Measurements from ENCODE around the gene CRMP1. TPM values are rescaled to one million over a fixed set of nuclear protein-coding genes. Genes with fewer than 3 reads are reported as not detected.

CRMP1 gene
- total RNA-seq, 1 donor from 2014 or later, result 15.7 TPM

DNA sequence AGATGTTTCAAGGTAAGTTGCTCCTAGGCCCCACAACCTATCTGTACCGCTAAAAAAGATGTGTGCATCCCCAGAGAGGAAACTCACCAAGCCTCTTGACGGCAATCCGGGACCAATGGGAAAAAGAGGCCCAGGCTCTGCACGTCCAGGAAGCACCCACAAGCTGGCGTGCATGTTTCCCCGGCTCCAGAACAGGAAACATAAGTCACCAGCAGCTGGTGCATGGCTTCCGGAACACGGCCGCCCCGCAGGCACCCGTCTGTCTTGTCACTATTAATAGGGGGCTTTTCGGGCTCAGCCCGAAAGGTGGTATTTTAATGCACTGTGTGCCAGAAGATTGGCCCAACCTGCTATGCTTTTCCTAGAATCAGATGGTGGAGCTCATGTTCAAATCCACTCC lies 22.2 kb downstream of the CRMP1 start:
- TF ChIP-seq, protein P1, sequence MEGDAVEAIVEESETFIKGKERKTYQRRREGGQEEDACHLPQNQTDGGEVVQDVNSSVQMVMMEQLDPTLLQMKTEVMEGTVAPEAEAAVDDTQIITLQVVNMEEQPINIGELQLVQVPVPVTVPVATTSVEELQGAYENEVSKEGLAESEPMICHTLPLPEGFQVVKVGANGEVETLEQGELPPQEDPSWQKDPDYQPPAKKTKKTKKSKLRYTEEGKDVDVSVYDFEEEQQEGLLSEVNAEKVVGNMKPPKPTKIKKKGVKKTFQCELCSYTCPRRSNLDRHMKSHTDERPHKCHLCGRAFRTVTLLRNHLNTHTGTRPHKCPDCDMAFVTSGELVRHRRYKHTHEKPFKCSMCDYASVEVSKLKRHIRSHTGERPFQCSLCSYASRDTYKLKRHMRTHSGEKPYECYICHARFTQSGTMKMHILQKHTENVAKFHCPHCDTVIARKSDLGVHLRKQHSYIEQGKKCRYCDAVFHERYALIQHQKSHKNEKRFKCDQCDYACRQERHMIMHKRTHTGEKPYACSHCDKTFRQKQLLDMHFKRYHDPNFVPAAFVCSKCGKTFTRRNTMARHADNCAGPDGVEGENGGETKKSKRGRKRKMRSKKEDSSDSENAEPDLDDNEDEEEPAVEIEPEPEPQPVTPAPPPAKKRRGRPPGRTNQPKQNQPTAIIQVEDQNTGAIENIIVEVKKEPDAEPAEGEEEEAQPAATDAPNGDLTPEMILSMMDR (IDR thresholded peaks at IDR 0.05; ENCODE audit: unreplicated experiment), result no peak
- no peak for DNase-seq (ENCODE audit: low spot score in 2 of 2, unreplicated experiment in 2 of 2)
- Mint-ChIP-seq H3K27me3 (ENCODE audit: low read depth) (peaks cover 28% of the 10 kb centered on the region), H3K4me3 (no peak overlapping the region), H3K27ac (no peak overlapping the region), H3K36me3 (no peaks in the 10 kb centered on the region), H3K9me3 (peaks cover 5% of the 10 kb centered on the region), H3K4me1 (no peaks in the 10 kb centered on the region)

DNA sequence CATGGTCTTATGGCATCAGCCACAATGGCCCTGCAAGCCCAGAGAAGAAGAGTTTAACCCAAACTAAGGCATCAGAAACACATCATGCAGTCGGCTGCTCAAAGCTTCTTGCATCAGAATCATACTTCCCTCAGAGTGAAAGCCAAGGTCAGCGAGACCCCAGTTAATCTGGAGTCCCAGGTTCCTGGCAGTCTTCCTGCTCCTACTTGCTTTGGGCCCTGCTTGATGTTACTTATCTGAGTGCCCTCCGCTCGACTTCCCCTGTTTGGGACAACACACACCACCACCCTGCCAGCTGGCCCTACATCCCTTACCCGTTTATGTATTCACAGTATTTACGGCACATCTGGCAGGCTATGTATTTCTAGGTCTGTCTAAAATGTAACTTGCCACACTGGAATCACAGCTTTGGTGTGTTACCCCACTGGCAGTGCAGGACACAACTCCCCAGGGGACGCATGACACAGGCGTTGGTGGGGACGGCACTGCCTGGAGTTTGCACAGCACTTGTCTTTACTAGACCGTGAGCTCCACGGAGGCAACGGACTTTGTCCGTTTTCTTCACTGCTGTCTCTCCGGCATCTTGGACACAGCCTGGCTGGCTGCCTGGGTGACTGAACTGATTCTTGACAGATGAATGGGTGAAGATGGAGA lies 22.8 kb downstream of the CRMP1 start:
- Mint-ChIP-seq H3K27ac (no peak overlapping the region), H3K36me3 (no peaks in the 10 kb centered on the region), H3K9me3 (peaks cover 5% of the 10 kb centered on the region), H3K4me1 (no peaks in the 10 kb centered on the region), H3K4me3 (no peak overlapping the region), H3K27me3 (ENCODE audit: low read depth) (peaks cover 24% of the 10 kb centered on the region)
- TF ChIP-seq, protein P1 (IDR thresholded peaks at IDR 0.05; ENCODE audit: unreplicated experiment), result no peak
- DNase-seq (ENCODE audit: low spot score in 2 of 2, unreplicated experiment in 2 of 2), result no peak

DNA sequence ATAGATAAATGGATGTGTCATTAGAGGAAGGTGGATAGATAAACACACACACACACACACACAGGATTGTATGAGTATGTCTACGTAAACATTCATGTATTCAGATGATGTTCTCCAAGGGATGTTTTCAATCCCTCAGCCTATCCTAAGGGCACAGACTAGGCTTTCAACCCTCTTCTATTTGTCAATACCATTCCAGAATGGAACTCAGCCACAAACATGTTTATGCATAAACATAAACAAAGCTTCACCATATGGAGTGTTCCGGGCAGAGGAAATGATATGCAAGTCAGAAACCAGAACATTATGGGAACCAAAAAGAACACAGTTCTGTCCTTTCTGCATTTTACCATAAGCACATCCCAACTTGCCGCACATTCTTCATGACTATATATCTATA lies 25.0 kb downstream of the CRMP1 start:
- H3K4me1 Mint-ChIP-seq, result no peaks in the 10 kb centered on the region
- TF ChIP-seq, protein P1 (IDR thresholded peaks at IDR 0.05; ENCODE audit: unreplicated experiment), result no peak
- no peak overlapping the region for H3K4me3 Mint-ChIP-seq
- H3K36me3 Mint-ChIP-seq, result no peaks in the 10 kb centered on the region
- H3K27me3 Mint-ChIP-seq (ENCODE audit: low read depth), result peaks cover 9% of the 10 kb centered on the region
- no peak for DNase-seq (ENCODE audit: low spot score in 2 of 2, unreplicated experiment in 2 of 2)
- no peak overlapping the region for H3K27ac Mint-ChIP-seq
- no peaks in the 10 kb centered on the region for H3K9me3 Mint-ChIP-seq

DNA sequence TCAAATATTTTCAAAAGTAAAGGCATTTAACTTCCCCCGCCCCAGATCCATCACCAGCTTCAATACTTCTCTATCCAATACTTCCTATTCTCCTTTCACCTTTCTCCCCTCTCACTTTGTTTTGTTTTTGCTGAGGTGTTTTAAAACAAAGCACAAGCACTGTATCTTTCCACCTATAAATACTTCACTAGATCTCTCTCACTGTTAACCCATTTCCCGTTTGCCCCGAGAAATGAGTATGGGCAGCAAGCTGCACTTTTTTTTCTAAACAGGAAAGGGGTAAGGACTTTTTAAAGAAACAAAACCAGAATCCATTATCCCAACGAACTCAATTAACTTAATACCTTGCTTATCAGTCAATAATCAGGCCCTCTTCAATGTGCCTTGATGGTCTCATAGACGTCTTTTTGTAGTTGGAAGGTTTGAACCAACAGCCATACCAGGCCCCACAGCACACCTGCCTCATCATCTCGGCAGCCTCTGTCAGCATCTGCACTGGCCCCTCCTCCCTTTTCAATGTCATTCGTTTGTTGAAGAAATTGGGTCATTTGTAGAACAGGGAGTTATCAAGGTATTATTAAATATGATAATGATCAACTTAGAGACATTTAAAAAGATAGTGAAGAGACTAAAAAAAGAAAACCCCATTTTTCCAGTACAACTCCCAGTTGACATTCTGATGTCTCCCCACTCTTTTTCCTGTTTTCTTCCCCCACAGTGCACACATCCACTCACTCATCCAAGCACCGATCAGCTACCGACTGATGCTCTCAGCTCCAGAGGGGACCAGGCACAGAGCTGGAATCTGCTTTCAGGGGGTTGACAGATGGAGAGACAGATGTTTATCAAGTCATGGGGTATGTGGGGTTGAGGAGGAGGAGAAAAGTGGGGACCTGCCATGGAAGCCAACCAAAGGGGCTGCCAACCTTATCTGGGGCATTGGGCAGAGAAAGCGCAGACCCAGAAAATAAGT lies 25.8 kb downstream of the CRMP1 start:
- Mint-ChIP-seq H3K9me3 (no peaks in the 10 kb centered on the region), H3K4me3 (no peak overlapping the region), H3K4me1 (no peaks in the 10 kb centered on the region), H3K27ac (no peak overlapping the region), H3K27me3 (ENCODE audit: low read depth) (peaks cover 11% of the 10 kb centered on the region), H3K36me3 (no peaks in the 10 kb centered on the region)
- TF ChIP-seq, protein P1 (IDR thresholded peaks at IDR 0.05; ENCODE audit: unreplicated experiment), result no peak
- DNase-seq (ENCODE audit: low spot score in 2 of 2, unreplicated experiment in 2 of 2), result no peak

DNA sequence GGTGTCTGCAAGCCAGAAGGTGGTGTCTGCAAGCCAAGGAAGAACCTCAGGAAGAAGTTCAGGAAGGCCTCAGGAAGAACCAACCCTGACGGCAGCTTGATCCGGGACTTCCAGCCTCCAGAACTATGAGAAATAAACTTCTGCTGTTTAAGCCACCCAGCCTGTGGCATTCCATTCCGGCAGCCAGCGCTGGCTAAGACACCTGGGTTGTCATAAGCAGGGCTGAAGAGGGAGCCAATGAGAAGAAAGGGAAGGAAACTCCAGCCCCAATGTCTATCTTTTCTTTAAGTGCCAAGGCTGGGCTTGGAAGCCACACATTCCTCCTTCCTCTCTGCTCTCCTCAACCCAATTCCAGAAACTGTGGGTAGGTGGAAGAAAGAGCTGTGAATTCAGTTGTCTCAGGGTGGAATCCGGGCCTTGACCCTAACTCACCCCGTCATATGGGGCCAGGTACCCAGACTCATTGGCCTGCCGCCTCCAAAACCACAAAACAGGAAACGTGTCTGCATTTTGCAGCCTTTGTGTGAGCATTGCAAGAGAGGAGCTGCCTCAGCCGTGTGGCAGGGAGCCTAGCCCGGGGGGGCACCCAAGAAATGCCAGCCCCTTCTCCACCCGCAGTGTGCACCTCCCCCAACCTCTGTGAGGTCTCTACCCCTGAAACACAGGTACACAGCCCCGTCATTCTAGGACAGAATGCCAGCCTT lies 26.8 kb downstream of the CRMP1 start:
- no peak for DNase-seq (ENCODE audit: low spot score in 2 of 2, unreplicated experiment in 2 of 2)
- Mint-ChIP-seq H3K27ac (no peak overlapping the region), H3K36me3 (no peaks in the 10 kb centered on the region), H3K4me3 (no peak overlapping the region), H3K9me3 (no peaks in the 10 kb centered on the region), H3K4me1 (no peaks in the 10 kb centered on the region), H3K27me3 (ENCODE audit: low read depth) (peaks cover 13% of the 10 kb centered on the region)
- TF ChIP-seq, protein P1 (IDR thresholded peaks at IDR 0.05; ENCODE audit: unreplicated experiment), result no peak
